ENCODE results near the gene VASP.

GRCh38 chr19:45575216-45575615, 67.9 kb downstream of the VASP start:
- TF ChIP-seq, protein P1, sequence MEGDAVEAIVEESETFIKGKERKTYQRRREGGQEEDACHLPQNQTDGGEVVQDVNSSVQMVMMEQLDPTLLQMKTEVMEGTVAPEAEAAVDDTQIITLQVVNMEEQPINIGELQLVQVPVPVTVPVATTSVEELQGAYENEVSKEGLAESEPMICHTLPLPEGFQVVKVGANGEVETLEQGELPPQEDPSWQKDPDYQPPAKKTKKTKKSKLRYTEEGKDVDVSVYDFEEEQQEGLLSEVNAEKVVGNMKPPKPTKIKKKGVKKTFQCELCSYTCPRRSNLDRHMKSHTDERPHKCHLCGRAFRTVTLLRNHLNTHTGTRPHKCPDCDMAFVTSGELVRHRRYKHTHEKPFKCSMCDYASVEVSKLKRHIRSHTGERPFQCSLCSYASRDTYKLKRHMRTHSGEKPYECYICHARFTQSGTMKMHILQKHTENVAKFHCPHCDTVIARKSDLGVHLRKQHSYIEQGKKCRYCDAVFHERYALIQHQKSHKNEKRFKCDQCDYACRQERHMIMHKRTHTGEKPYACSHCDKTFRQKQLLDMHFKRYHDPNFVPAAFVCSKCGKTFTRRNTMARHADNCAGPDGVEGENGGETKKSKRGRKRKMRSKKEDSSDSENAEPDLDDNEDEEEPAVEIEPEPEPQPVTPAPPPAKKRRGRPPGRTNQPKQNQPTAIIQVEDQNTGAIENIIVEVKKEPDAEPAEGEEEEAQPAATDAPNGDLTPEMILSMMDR (IDR thresholded peaks at IDR 0.05), result no peak
- no peak for TF ChIP-seq POLR2A (IDR thresholded peaks at IDR 0.05)

All from heart left ventricle (tissue), 13 donors.